ENCODE measurements around the gene TBC1D21. TPM values are rescaled to one million over a fixed set of nuclear protein-coding genes. Genes with fewer than 3 reads are reported as not detected.

The TBC1D21 gene
- total and polyA plus RNA-seq, 2 of the 8 experiments (the other 6 are each of a cell fraction or from before 2014, with no cell fraction given): not detected

- Histone ChIP-seq H3K9me3 (ENCODE audit: insufficient read depth in 2 of 2, low read depth in 1 of 2, low read length in 1 of 2) (no peaks in the 10 kb centered on the region), H3K27ac (ENCODE audit: low read depth, low read length) (no peak overlapping the region), H3K18ac (ENCODE audit: extremely low read depth, low read length) (no peak overlapping the region), H4K91ac (replicated peaks; ENCODE audit: insufficient read length, low read length) (no peak overlapping the region), H3K4ac (replicated peaks; ENCODE audit: insufficient read length, low read depth, low read length) (no peak overlapping the region), H2BK12ac (ENCODE audit: low read depth, low read length) (no peak overlapping the region), H3K79me1 (ENCODE audit: low read depth, low read length) (no peaks in the 10 kb centered on the region), H4K8ac (ENCODE audit: extremely low read depth, insufficient read depth, low read length) (no peak overlapping the region), H4K5ac (ENCODE audit: insufficient read length, low read depth, low read length) (no peak overlapping the region), H2AFZ (ENCODE audit: low read length) (no peak overlapping the region), H2BK5ac (ENCODE audit: low read depth, low read length) (no peak overlapping the region), H3K56ac (replicated peaks; ENCODE audit: insufficient read length, low read depth, low read length) (no peak overlapping the region), H3K27me3 (replicated peaks in 1 of 4; ENCODE audit: control insufficient read depth in 3 of 4, extremely low read depth in 1 of 4, insufficient read depth in 3 of 4, low read length in 3 of 4) (no peaks in the 10 kb centered on the region), H2BK15ac (ENCODE audit: low read length) (no peak overlapping the region), H3K4me1 (replicated peaks in 1 of 4; ENCODE audit: control insufficient read depth in 3 of 4, insufficient read depth in 4 of 4, low read length in 3 of 4) (no peaks in the 10 kb centered on the region), H4K20me1 (replicated peaks in 1 of 2; ENCODE audit: control insufficient read depth in 1 of 2, insufficient read depth in 2 of 2, low read length in 2 of 2) (no peaks in the 10 kb centered on the region), H3K23ac (ENCODE audit: insufficient read length) (no peak overlapping the region), H3K14ac (ENCODE audit: insufficient read length) (no peak overlapping the region), H2BK20ac (ENCODE audit: low read length) (no peak overlapping the region), H3K9ac (replicated peaks in 1 of 4; ENCODE audit: extremely low read depth in 1 of 4, low read depth in 3 of 4, low read length in 3 of 4) (no peak overlapping the region), H3K23me2 (ENCODE audit: low read depth, low read length) (no peaks in the 10 kb centered on the region), H3K4me3 (ENCODE audit: extremely low read depth in 1 of 4, insufficient read depth in 2 of 4, low read depth in 3 of 4, low read length in 4 of 4) (no peak overlapping the region), H2AK5ac (ENCODE audit: low read depth, low read length) (no peak overlapping the region), H3K4me2 (ENCODE audit: insufficient read depth in 1 of 2, low read depth in 2 of 2, low read length in 2 of 2) (no peak overlapping the region), H3K36me3 (ENCODE audit: control insufficient read depth in 2 of 4, insufficient read depth in 4 of 4, low read length in 3 of 4) (no peaks in the 10 kb centered on the region), H3K79me2 (ENCODE audit: control insufficient read depth in 1 of 2, insufficient read depth in 2 of 2, low read length in 2 of 2) (no peaks in the 10 kb centered on the region), H2BK120ac (replicated peaks; ENCODE audit: low read depth, low read length) (no peak overlapping the region)
- TF ChIP-seq GABPA (IDR thresholded peaks at IDR 0.05; ENCODE audit: borderline replicate concordance, insufficient read depth, low read length) (no peak), CTBP2 (IDR thresholded peaks at IDR 0.05; ENCODE audit: borderline replicate concordance, insufficient read depth, insufficient read length, low read length) (no peak), ATF3 (IDR thresholded peaks at IDR 0.05; ENCODE audit: insufficient read depth, low read depth, low read length) (no peak), MAX (IDR thresholded peaks at IDR 0.05) (no peak), FOSL1 (IDR thresholded peaks at IDR 0.05; ENCODE audit: insufficient read depth, low read depth, low read length) (no peak)
- 82% methylated on average over 1 of the region's 1 CpG; no CpG with 5 or more reads in 1 of the 2 experiments for WGBS, 2 experiments (ENCODE audit: extremely low coverage in 1 of 2, insufficient coverage in 1 of 2, insufficient read length in 1 of 2, insufficient replicate concordance in 2 of 2, low coverage in 1 of 2, low lambda C conversion rate in 2 of 2, missing lambda C conversion rate in 1 of 2)
- POLR2A ChIA-PET (ENCODE audit: partially characterized antibody): no interaction called here
- FAIRE-seq (no peak), DNase-seq (ENCODE audit: low read depth in 1 of 2, low spot score in 2 of 2) (no peak)
- CTCF ChIA-PET (ENCODE audit: partially characterized antibody): interaction anchor here (0.7 to 7.3 kb wide), 9 partner anchors 13 to 457 kb away, joined by 3 to 32 read pairs (median 3); partner anchors contain the start of gene TBC1D21
Measured at GRCh38 chr15:73850228-73850627, 23.1 kb upstream of the TBC1D21 start.

Measured in H1 (cell line).